Measurements from ENCODE around the gene CASP10. TPM values are rescaled to one million over a fixed set of nuclear protein-coding genes. Genes with fewer than 3 reads are reported as not detected.

CASP10 gene
- polyA plus RNA-seq, 3 donors: 7.9 to 12.6 (median 9.2) TPM

GRCh38 chr2:201186982-201187381, 4.0 kb downstream of the CASP10 start:
- no peak for DNase-seq (ENCODE audit: extremely low read depth in 1 of 11, low read depth in 9 of 11, low spot score in 4 of 11)

DNA sequence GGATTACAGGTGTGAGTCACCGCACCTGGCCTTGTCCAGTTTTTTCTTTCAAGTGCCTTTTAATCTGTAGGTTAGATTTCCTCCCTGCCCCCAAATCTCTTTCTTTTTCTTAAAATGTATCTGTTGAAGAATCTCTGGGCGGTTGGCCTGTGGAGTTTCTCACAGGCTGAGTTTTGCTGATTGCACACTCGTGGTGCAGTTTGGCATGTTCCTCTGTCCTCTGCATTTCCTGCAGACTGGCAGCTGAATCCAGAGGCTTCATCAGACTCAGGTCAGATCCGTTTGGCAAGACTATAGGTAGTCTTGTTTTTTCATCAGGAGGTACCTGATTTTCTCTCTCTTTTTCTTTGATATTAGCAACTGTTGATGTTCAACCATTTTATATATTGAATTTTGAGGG, 5.5 kb downstream of the CASP10 start:
- DNase-seq (ENCODE audit: extremely low read depth in 1 of 11, low read depth in 9 of 11, low spot score in 4 of 11): no peak

DNA sequence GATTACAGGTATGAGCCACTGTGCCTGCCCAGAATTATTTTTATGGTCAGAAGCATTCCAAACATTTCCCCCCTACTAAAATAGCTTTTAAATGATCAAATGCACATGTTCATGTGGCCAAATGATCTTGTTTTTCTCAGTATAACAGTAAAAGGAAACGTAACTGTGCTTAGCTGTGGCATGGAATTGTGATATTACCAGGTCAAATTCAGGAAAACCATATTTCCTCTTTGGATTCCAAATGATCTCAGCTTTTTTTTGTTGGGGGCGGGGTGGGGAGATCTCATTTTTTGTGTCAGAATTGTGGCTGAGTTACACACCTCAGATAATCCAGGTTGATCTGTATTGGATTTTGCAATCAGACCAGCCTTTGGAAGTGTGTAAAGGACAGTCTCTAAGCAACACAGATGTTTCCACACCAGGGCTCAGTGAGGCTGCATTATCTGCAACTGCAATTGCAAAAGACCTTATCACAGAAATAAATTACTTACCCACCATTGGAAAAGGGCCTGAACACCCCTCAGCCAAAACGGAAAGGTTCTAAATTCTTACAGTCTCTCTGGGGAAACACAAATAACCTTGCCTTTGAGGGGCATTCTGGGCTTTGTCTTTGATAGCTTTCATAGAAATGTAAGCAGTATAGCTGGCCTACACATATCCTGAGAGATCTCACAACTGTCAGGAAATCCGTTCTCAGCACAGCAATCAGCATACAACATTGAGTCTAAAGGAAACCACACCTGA, 8.4 kb downstream of the CASP10 start:
- peak in 2 of 11 donors; percentile 10 to 45 for DNase-seq (ENCODE audit: extremely low read depth in 1 of 11, low read depth in 9 of 11, low spot score in 4 of 11)

DNA sequence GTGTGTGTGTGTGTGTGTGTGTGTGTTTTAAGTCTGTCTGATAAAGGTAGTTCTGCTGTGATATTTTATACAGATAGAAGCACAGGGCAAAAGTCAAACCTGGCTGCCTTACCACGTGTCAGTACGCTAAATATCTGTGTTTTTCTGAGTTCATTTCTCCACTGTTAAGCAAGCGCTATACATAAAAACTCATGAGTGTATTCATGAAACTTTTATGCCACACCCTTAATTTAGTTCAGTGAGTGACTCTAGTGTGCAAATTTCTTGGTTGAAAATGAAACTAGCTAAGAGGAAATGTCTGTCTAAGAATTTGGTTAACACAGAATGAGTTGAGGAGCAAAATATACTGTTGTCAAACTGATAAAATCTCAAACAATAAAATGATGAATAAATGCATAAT, 11.2 kb downstream of the CASP10 start:
- DNase-seq (ENCODE audit: extremely low read depth in 1 of 11, low read depth in 9 of 11, low spot score in 4 of 11): no peak

DNA sequence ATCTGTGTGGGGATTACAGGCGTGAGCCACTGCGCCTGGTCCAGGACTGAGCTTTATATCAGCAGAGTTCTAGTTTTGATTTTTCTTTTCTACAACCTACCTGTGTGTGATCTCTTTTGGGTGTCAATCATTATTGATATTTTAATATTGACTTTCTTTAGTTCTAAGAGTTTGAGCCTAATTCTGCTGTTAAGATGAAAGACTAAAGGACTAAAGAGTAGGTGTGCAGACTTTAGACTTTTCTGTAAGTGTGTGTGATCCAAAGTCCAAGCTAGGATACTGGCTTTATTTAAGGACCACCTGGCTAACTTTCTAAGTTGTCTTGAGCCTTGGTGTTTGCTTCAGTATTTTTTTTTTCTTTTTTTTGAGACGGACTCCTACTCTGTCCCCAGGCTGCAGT, 12.4 kb downstream of the CASP10 start:
- no peak for DNase-seq (ENCODE audit: extremely low read depth in 1 of 11, low read depth in 9 of 11, low spot score in 4 of 11)

DNA sequence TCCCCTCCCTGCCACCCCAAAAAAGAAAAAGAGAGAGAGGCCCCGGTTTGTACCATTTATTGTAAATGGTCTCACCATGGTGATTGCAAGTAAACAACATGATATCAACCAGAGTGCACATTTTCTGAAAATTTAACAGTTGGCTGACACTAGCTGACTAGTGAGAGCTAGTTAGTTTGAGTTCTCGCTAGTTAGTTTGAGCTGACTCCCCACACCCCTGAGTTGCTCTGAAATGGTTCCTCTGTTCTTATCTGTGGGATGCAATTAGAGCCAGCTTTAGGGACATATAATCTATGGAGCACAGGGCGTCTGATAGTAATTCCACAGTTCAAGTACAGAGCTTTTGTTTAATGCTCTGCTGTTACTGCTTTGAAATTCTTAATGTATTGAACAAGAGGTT, 13.1 kb downstream of the CASP10 start:
- DNase-seq (ENCODE audit: extremely low read depth in 1 of 11, low read depth in 9 of 11, low spot score in 4 of 11): no peak

DNA sequence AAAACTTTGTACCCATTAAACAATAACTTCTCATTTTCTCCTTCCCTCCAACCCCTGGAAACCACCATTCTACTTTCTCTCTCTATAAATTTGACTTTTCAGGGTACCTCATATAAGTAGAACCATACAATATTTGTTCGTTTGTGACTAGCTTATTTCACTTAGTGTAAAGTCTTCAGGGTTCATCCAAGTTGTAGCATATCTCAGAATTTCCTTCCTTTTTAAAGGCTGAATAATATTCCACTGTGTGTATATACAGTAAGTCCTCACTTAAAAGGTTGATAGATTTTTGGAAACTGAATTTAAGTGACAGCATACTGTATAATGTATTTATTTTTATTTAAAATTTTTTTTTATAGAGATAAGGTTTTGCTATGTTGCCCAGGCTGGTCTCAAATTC, 13.9 kb downstream of the CASP10 start:
- DNase-seq (ENCODE audit: extremely low read depth in 1 of 11, low read depth in 9 of 11, low spot score in 4 of 11): no peak

GRCh38 chr2:201197781-201198180, 14.8 kb downstream of the CASP10 start:
- no peak for DNase-seq (ENCODE audit: extremely low read depth in 1 of 11, low read depth in 9 of 11, low spot score in 4 of 11)

- DNase-seq (ENCODE audit: extremely low read depth in 1 of 11, low read depth in 9 of 11, low spot score in 4 of 11): no peak
These were observed 16.9 kb downstream of the CASP10 start for GRCh38 chr2:201199847-201200246.

GRCh38 chr2:201200345-201200744, 17.4 kb downstream of the CASP10 start:
- no peak for DNase-seq (ENCODE audit: extremely low read depth in 1 of 11, low read depth in 9 of 11, low spot score in 4 of 11)

GRCh38 chr2:201201371-201201770, 18.4 kb downstream of the CASP10 start:
- no peak for DNase-seq (ENCODE audit: extremely low read depth in 1 of 11, low read depth in 9 of 11, low spot score in 4 of 11)

- peak in 9 of 11 donors; percentile 48 to 82 (median 76) for DNase-seq (ENCODE audit: extremely low read depth in 1 of 11, low read depth in 9 of 11, low spot score in 4 of 11)
These were observed 21.1 kb downstream of the CASP10 start for GRCh38 chr2:201203916-201204654.

DNA sequence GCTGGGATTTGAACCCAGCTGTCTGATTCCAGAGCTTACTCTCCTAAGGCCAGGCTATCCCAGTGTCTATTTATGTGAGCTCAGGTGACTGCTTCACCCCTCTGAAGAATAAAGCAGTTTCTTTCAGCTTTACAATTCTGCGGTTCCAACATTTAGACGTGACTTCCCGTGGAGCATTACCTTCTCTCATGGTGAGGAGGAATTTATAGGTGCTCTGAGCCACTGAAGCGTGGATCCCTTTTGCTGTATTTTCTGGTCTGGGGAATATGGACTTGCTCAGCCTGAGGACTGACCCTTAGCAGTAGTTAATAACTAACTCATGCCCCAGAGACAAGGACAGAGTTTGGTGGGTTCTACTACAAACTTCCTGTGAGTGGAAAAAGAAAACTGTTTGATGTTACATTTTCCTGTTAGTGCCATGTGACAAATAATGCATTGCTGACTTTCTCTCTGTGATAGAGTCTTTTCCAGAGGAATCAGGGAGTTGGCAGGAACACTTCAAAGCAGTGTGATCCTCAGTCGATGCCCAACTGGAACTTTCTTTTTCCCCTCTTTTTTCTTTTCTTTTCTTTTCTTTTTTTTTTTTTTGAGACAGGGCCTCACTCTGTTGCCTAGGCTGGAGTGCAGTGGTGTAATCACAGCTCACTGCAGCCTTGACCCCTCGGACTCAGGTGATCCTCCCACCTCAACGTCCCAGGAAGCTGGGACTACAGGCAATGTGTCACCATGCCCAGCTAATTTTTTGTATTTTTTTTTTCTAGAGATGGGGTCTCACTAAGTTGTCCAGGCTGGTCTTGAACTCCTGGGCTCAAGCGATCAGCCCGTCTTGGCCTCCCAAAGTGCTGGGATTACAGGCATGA, 21.9 kb downstream of the CASP10 start:
- peak in 5 of 11 donors; percentile 20 to 67 (median 51) for DNase-seq (ENCODE audit: extremely low read depth in 1 of 11, low read depth in 9 of 11, low spot score in 4 of 11)

DNA sequence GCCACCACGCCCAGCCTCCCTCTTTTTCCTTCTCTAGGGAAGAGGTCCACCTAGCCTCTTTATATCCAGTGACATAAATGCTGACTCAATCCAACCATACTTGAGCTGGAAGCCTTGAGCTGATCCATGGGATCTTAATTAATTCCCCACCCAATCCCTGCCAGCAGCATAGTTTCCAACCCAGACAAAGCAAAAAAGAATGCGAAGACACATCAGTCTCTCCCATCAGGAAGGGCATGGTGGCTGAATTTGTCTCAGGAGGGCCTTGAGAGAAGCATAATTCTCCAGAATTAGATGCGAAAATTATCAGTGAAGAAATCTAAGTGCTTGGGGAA, 22.5 kb downstream of the CASP10 start:
- DNase-seq (ENCODE audit: extremely low read depth in 1 of 11, low read depth in 9 of 11, low spot score in 4 of 11): no peak

GRCh38 chr2:201208563-201209252, 25.8 kb downstream of the CASP10 start:
- no peak for DNase-seq (ENCODE audit: extremely low read depth in 1 of 11, low read depth in 9 of 11, low spot score in 4 of 11)

DNA sequence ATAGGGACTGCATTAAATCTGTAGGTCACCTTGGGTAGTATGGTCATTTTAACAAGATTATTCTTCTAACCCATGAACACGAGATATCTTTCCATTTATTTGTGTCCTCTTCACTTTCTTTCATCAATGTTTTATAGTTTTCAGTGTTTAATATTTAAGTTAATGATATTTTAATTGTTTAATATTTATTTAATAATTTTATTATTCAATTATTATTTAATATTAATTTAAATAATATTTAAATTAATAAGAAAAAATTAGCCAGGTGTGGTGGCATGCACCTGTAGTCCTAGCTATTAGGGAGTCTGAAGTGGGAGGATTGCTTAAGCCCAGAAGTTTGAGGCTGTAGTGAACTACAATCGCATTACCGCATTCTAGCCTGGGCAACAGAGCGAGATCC, 33.0 kb downstream of the CASP10 start:
- no peak for DNase-seq (ENCODE audit: extremely low read depth in 1 of 11, low read depth in 9 of 11, low spot score in 4 of 11)

DNA sequence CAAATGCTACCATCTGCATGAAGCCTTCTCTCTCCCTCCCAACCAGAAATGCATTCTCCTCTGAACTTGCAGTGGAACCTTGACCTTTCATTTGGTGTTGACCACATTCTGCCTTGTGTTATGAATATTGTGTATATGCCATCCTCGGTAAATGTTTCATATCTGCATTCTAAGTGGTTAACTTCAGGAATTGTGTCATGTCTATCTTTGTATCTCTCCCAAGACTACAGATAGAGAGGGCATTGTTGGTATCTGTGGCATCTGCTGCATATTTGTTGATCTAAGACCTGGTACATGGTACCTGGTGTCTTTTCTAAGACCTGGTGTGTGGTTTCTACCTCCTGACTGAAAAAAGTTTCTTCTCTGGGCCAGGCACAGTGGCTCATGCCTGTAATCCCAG, 34.0 kb downstream of the CASP10 start:
- no peak for DNase-seq (ENCODE audit: extremely low read depth in 1 of 11, low read depth in 9 of 11, low spot score in 4 of 11)

GRCh38 chr2:201218780-201219179, 35.8 kb downstream of the CASP10 start:
- DNase-seq (ENCODE audit: extremely low read depth in 1 of 11, low read depth in 9 of 11, low spot score in 4 of 11): no peak

DNA sequence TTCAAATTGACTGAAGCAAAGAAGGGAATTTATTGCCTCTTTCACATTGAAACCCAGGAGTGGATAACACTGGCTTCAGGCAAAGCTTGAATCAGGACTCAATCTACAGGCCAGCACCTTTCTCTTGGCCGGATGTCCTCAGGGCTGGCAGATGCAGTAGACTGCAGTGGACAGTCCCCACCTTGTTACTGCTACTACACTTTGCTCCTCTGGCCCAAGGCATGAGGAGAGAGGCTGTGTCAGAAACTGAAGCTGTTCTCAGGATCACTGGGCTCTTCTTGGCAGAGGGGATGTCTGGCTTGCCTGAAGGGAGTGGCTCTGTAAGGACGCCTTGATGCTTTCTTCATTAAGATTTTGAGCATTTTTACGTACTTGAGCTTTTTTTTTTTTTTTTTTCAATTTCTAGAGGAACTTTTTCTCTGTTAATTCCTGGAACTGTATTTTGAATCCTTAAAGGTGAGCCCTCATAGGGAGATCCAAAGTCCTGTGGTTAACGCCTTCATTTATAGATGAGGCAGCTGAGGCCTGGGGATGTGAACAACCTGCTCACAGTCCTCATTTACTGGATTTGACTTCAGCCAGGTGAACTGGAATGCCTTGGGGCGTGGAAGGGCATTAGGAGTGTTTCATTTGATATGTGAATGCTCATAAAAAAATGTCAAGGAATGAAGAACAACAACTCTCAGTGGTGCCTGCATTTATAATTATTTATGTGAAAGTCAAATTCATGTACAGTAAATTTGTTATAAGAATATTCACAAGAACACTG, 36.6 kb downstream of the CASP10 start:
- DNase-seq (ENCODE audit: extremely low read depth in 1 of 11, low read depth in 9 of 11, low spot score in 4 of 11): no peak

All from renal cortex interstitium (tissue), 11 donors.